HCT116 (cell line): Measurements from ENCODE around the gene C11orf87. TPM values are rescaled to one million over a fixed set of nuclear protein-coding genes. Genes with fewer than 3 reads are reported as not detected.

ENCODE experiments used
- ATAC-seq: fragments of 200-7000 bp; cut with Tn5 transposase; 2 replicates; pipeline ENCODE4 v1.9.1; 2020; ENCODE audit warnings: mild to moderate bottlenecking, moderate library complexity
- BruUV-seq: library from RNA; stranded (reverse); fragments of 400-500 nt; replicated peaks from 2 replicates; lab custom pipeline; 2021; lab: Mats Ljungman, UMichigan
- CTCF ChIA-PET: fragments of 300-600 bp; sonication (Branson Sonifier 250); formaldehyde crosslinking; loops from one replicate; lab custom pipeline; 2021; ENCODE audit warnings: antibody characterized with exemption; lab: Charles Lee
- POLR2A ChIA-PET: fragments of 300-600, 350-600 bp; sonication (Branson Sonifier 250); formaldehyde crosslinking; loops from one replicate; lab custom pipeline; 2021; ENCODE audit warnings: antibody characterized with exemption; lab: Charles Lee
- RAD21 ChIA-PET, 2 experiments: fragments of 300-600 bp; sonication (Branson Sonifier 250); formaldehyde crosslinking; loops; one replicate each; lab custom pipeline; 2023; ENCODE audit warnings: low total read pairs in 2 of 2; ENCODE audit not compliant: uncharacterized antibody in 2 of 2, unreplicated experiment in 2 of 2, low non-redundant PET in 1 of 2; lab: Charles Lee
- DNase-seq: peaks from one replicate; pipeline ENCODE4 v3.0.0-alpha.2; 2010; ENCODE audit warnings: low read depth, low spot score
- H2AFZ ChIP-seq: fragments of 200-600 bp; shearing (Covaris generic), sonication (generic); 2 replicates; pipeline ENCODE4 v1.6.1; 2017; ENCODE audit warnings: low read depth, mixed run types, mixed read lengths, antibody characterized with exemption, low read length; ENCODE audit not compliant: poor library complexity, severe bottlenecking
- H3K27ac ChIP-seq: 2 replicates; pipeline ENCODE4 v1.5.1; 2012; ENCODE audit warnings: low read depth, low read length
- H3K27me3 ChIP-seq: fragments of 200-600 bp; sonication (generic); 2 replicates; pipeline ENCODE4 v1.6.1; 2016; ENCODE audit warnings: mixed run types, low read length, mixed read lengths; ENCODE audit not compliant: insufficient read depth
- H3K36me3 ChIP-seq, 2 experiments: fragments of 200-500 bp in 1 of 2; fragments of 200-600 bp in 1 of 2; sonication (Bioruptor generic) in 1 of 2; sonication (generic) in 1 of 2; 2 replicates each; pipeline versions ENCODE4 v1.5.1 to v1.6.1; 2014 to 2016; ENCODE audit warnings: low read length in 2 of 2, inconsistent platforms in 1 of 2, mixed read lengths in 1 of 2, mixed run types in 1 of 2; ENCODE audit not compliant: insufficient read depth in 2 of 2, control insufficient read depth in 1 of 2
- H3K4me1 ChIP-seq, 2 experiments: fragments of 200-600 bp in 1 of 2; sonication (generic) in 1 of 2; 2 replicates each; pipeline versions ENCODE4 v1.5.1 to v1.6.1; 2012 to 2017; ENCODE audit warnings: low read length in 2 of 2, inconsistent platforms in 1 of 2, mild to moderate bottlenecking in 1 of 2, mixed read lengths in 1 of 2, mixed run types in 1 of 2, moderate library complexity in 1 of 2; ENCODE audit not compliant: insufficient read depth in 2 of 2, control insufficient read depth in 1 of 2
- H3K4me2 ChIP-seq: fragments of 200-600 bp; sonication (generic); 2 replicates; pipeline ENCODE4 v1.6.1; 2017; ENCODE audit warnings: mixed run types, low read length, mixed read lengths
- H3K4me3 ChIP-seq, 2 experiments: fragments of 200-600 bp in 1 of 2; sonication (generic) in 1 of 2; replicated peaks in 1 of 2; 2 replicates each; pipeline ENCODE4 v1.5.1; 2011 to 2016; ENCODE audit warnings: low read length in 2 of 2, control low read depth in 1 of 2, low read depth in 1 of 2, mild to moderate bottlenecking in 1 of 2, mixed read lengths in 1 of 2, mixed run types in 1 of 2
- H3K79me2 ChIP-seq: fragments of 200-600 bp; sonication (generic); 2 replicates; pipeline ENCODE4 v1.6.1; 2017; ENCODE audit warnings: mild to moderate bottlenecking, mixed run types, low read length, moderate library complexity, mixed read lengths; ENCODE audit not compliant: insufficient read depth
- H3K9ac ChIP-seq: fragments of 200-600 bp; sonication (generic); 2 replicates; pipeline ENCODE4 v1.6.1; 2016; ENCODE audit warnings: low read length, mixed read lengths
- H3K9me2 ChIP-seq: fragments of 200-600 bp; sonication (generic), shearing (Covaris generic); 2 replicates; pipeline ENCODE4 v1.6.1; 2017; ENCODE audit warnings: mixed run types, mild to moderate bottlenecking, moderate library complexity; ENCODE audit not compliant: insufficient read depth
- H3K9me3 ChIP-seq, 2 experiments: fragments of 200-500 bp in 1 of 2; fragments of 200-600 bp in 1 of 2; sonication (Bioruptor generic) in 1 of 2; sonication (generic) in 1 of 2; 2 replicates each; pipeline ENCODE4 v1.6.1; 2014 to 2017; ENCODE audit warnings: low read length in 2 of 2, mixed read lengths in 2 of 2, inconsistent platforms in 1 of 2, low read depth in 1 of 2, mild to moderate bottlenecking in 1 of 2, mixed run types in 1 of 2, moderate library complexity in 1 of 2; ENCODE audit not compliant: control insufficient read depth in 1 of 2, insufficient read depth in 1 of 2
- H4K20me1 ChIP-seq: fragments of 200-600 bp; sonication (generic), shearing (Covaris generic); 2 replicates; pipeline ENCODE4 v1.6.1; 2017; ENCODE audit warnings: mixed run types, mild to moderate bottlenecking, moderate library complexity; ENCODE audit not compliant: insufficient read depth
- CEBPB ChIP-seq: IDR thresholded peaks from 2 replicates; pipeline ENCODE4 v1.6.1; 2012; ENCODE audit warnings: low read depth
- EGR1 ChIP-seq: IDR thresholded peaks from 2 replicates; pipeline ENCODE4 v1.6.1; 2012; ENCODE audit warnings: low read depth
- ELF1 ChIP-seq: IDR thresholded peaks from 2 replicates; pipeline ENCODE4 v1.6.1; 2012; ENCODE audit warnings: low read depth, borderline replicate concordance
- FOSL1 ChIP-seq: IDR thresholded peaks from 2 replicates; pipeline ENCODE4 v1.6.1; 2012; ENCODE audit warnings: low read depth
- JUND ChIP-seq: IDR thresholded peaks from 2 replicates; pipeline ENCODE4 v1.6.1; 2012
- MAX ChIP-seq: IDR thresholded peaks from 2 replicates; pipeline ENCODE4 v1.6.1; 2012
- POLR2AphosphoS5 ChIP-seq: IDR thresholded peaks from 2 replicates; pipeline ENCODE4 v1.6.1; 2011; ENCODE audit warnings: mild to moderate bottlenecking, low read depth, low read length, moderate library complexity
- RAD21 ChIP-seq: IDR thresholded peaks from 2 replicates; pipeline ENCODE4 v1.6.1; 2012; ENCODE audit warnings: low read depth, mild to moderate bottlenecking
- REST ChIP-seq: IDR thresholded peaks from 2 replicates; pipeline ENCODE4 v1.6.1; 2012; ENCODE audit warnings: low read depth
- SIN3A ChIP-seq: IDR thresholded peaks from 2 replicates; pipeline ENCODE4 v1.6.1; 2012; ENCODE audit warnings: low read depth
- SP1 ChIP-seq: IDR thresholded peaks from 2 replicates; pipeline ENCODE4 v1.6.1; 2012; ENCODE audit warnings: low read depth
- TCF7L2 ChIP-seq: IDR thresholded peaks from 2 replicates; pipeline ENCODE4 v1.7.0; 2011; ENCODE audit warnings: borderline replicate concordance, inconsistent platforms; ENCODE audit not compliant: insufficient read depth, insufficient read length; ENCODE audit errors: extremely low read depth
- YY1 ChIP-seq: IDR thresholded peaks from 2 replicates; pipeline ENCODE4 v1.6.1; 2011; ENCODE audit warnings: low read length, low read depth, moderate library complexity, mild to moderate bottlenecking; ENCODE audit not compliant: insufficient replicate concordance; ENCODE audit errors: extremely low read depth
- ZBTB33 ChIP-seq: IDR thresholded peaks from 2 replicates; pipeline ENCODE4 v1.6.1; 2011; ENCODE audit warnings: mild to moderate bottlenecking, low read length, moderate library complexity; ENCODE audit not compliant: insufficient replicate concordance; ENCODE audit errors: extremely low read depth
- ZFX ChIP-seq: fragments of 450-650 bp; IDR thresholded peaks from 2 replicates; pipeline ENCODE4 v1.6.1; 2017
- intact Hi-C: fragments of 100-400 bp; cut with micrococcal nuclease; formaldehyde crosslinking; loops from 2 replicates; pipeline ENCODE4 v1.10.0; 2022
- total RNA-seq: library from RNA; stranded (reverse); gene quantifications from one replicate; pipeline ENCODE4 v1.2.1, GENCODE V29; 2021; ENCODE audit not compliant: unreplicated experiment

C11orf87 gene
- total RNA-seq, 1 experiment from 2014 or later: 0.05 TPM

GRCh38 chr11:109384873-109385272 is 37.1 kb upstream of the C11orf87 start (continued):
- TF ChIP-seq REST: no peak
- no peak for TF ChIP-seq TCF7L2

GRCh38 chr11:109388982-109389381 is 33.0 kb upstream of the C11orf87 start:
- no TSS peak for BruUV-seq
- Histone ChIP-seq H3K9ac (no peak overlapping the region), H3K79me2 (no peaks in the 10 kb centered on the region), H3K4me1 (no peaks in the 10 kb centered on the region), H3K9me2 (no peaks in the 10 kb centered on the region), H3K27me3 (no peaks in the 10 kb centered on the region), H3K36me3 (no peaks in the 10 kb centered on the region), H3K9me3 (no peaks in the 10 kb centered on the region), H4K20me1 (no peaks in the 10 kb centered on the region), H3K27ac (no peak overlapping the region), H3K4me3 (no peak overlapping the region), H3K4me2 (no peak overlapping the region), H2AFZ (no peak overlapping the region)
- DNase-seq (no peak), ATAC-seq (no peak)
- RAD21 ChIA-PET: no interaction called here
- POLR2A ChIA-PET: no interaction called here
- CTCF ChIA-PET: no interaction called here
- intact Hi-C loops: no loop called here
- no peak for TF ChIP-seq MAX
- no peak for TF ChIP-seq ZBTB33
- TF ChIP-seq YY1: no peak
- TF ChIP-seq JUND: no peak
- TF ChIP-seq REST: no peak
- no peak for TF ChIP-seq SP1
- TF ChIP-seq RAD21: no peak
- no peak for TF ChIP-seq POLR2AphosphoS5
- TF ChIP-seq FOSL1: no peak
- no peak for TF ChIP-seq ZFX
- no peak for TF ChIP-seq TCF7L2
- TF ChIP-seq SIN3A: no peak
- no peak for TF ChIP-seq ELF1
- TF ChIP-seq CEBPB: no peak
- TF ChIP-seq EGR1: no peak
